SU-DHL-6 (cell line): ENCODE data around the gene SLC39A11.

Experiments
- H2AFZ ChIP-seq: fragments of 200-600 bp; sonication (generic); 2 replicates; pipeline ENCODE4 v1.6.1; 2014; ENCODE audit warnings: low read depth, mild to moderate bottlenecking, moderate library complexity, mixed read lengths, antibody characterized with exemption, low read length; ENCODE audit not compliant: severe bottlenecking
- H3F3A ChIP-seq: fragments of 200-600 bp; shearing (Covaris generic); 2 replicates; pipeline ENCODE4 v1.6.0; 2016; ENCODE audit warnings: antibody characterized with exemption, mild to moderate bottlenecking; ENCODE audit not compliant: insufficient read depth
- H3K27ac ChIP-seq: fragments of 200-600 bp; sonication (generic); 2 replicates; pipeline ENCODE4 v1.5.1; 2016; ENCODE audit warnings: low read depth, mild to moderate bottlenecking, low read length, moderate library complexity, mixed read lengths
- H3K27me3 ChIP-seq: fragments of 200-600 bp; sonication (generic), shearing (Covaris generic); 2 replicates; pipeline ENCODE4 v1.6.0; 2014; ENCODE audit warnings: mild to moderate bottlenecking, low read length
- H3K36me3 ChIP-seq: fragments of 200-600 bp; sonication (generic); 2 replicates; pipeline ENCODE4 v1.6.1; 2014; ENCODE audit warnings: mild to moderate bottlenecking, low read length, mixed read lengths
- H3K4me2 ChIP-seq: fragments of 300-600, 200-600 bp; shearing (Covaris generic), sonication (generic); 2 replicates; pipeline ENCODE4 v1.6.0; 2014; ENCODE audit warnings: low read length, low read depth, mild to moderate bottlenecking; ENCODE audit not compliant: poor library complexity, severe bottlenecking
- H3K4me3 ChIP-seq: fragments of 200-600 bp; sonication (generic); 2 replicates; pipeline ENCODE4 v1.5.1; 2014; ENCODE audit warnings: antibody characterized with exemption, low read length, mild to moderate bottlenecking, mixed read lengths; ENCODE audit not compliant: insufficient read depth, poor library complexity, severe bottlenecking
- H3K79me2 ChIP-seq: fragments of 200-600 bp; sonication (generic); 2 replicates; pipeline ENCODE4 v1.6.1; 2014; ENCODE audit warnings: mild to moderate bottlenecking, low read length, moderate library complexity; ENCODE audit not compliant: insufficient read depth
- H3K9ac ChIP-seq: fragments of 200-600 bp; sonication (generic); 2 replicates; pipeline ENCODE4 v1.7.0; 2014; ENCODE audit warnings: mild to moderate bottlenecking, low read length
- H3K9me2 ChIP-seq: fragments of 200-600 bp; sonication (generic); replicated peaks from 2 replicates; pipeline ENCODE4 v1.6.1; 2014; ENCODE audit warnings: low read length; ENCODE audit not compliant: insufficient read depth
- H3K9me3 ChIP-seq: fragments of 200-600 bp; sonication (generic); 2 replicates; pipeline ENCODE4 v1.6.1; 2014; ENCODE audit warnings: low read length, mixed read lengths; ENCODE audit not compliant: insufficient read depth
- H4K20me1 ChIP-seq: fragments of 200-600 bp; sonication (generic); 2 replicates; pipeline ENCODE4 v1.6.1; 2014; ENCODE audit warnings: low read depth, mild to moderate bottlenecking, antibody characterized with exemption, low read length, moderate library complexity, mixed read lengths
- CTCF ChIP-seq: fragments of 200-600 bp; sonication (generic); IDR thresholded peaks from one replicate; pipeline ENCODE4 v1.5.1; 2017; ENCODE audit warnings: antibody characterized with exemption, mild to moderate bottlenecking, low read length, moderate library complexity; ENCODE audit not compliant: insufficient read depth, poor library complexity, severe bottlenecking
- EZH2phosphoT487 ChIP-seq: fragments of 200-600 bp; sonication (generic), shearing (Covaris generic); conservative IDR thresholded peaks from 2 replicates; pipeline ENCODE4 v1.6.1; 2018; ENCODE audit warnings: mild to moderate bottlenecking, antibody characterized with exemption, low read length, moderate library complexity, mixed read lengths

Gene SLC39A11

DNA sequence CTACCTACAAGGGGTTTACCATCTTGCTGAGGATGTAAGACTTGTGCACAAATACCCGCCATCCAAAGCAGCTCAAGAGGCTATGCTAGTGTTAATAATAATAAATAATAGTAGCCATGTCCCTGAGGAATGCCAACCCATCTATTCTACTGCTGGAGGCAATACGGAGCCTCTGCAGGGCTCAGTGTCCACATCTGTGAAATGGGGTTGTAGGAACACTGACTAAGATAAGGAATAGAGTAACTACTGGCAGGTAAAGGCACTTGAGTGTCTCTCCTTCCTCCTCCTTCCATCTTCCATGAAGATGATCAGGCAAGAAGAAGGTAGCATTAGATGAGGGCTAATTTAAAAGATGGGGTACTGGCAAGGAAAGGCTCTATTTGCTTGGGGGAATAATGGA is 295.3 kb downstream of the SLC39A11 start:
- Histone ChIP-seq H4K20me1 (no peaks in the 10 kb centered on the region), H3K79me2 (no peaks in the 10 kb centered on the region), H3K4me2 (no peak overlapping the region), H3K9me2 (no peaks in the 10 kb centered on the region), H3K27ac (no peak overlapping the region), H3K36me3 (no peaks in the 10 kb centered on the region), H3F3A (no peaks in the 10 kb centered on the region), H2AFZ (no peak overlapping the region), H3K9me3 (no peaks in the 10 kb centered on the region), H3K9ac (no peak overlapping the region), H3K27me3 (no peaks in the 10 kb centered on the region), H3K4me3 (no peak overlapping the region)
- no peak for TF ChIP-seq EZH2phosphoT487
- no peak for TF ChIP-seq CTCF

GRCh38 chr17:72795941-72796340 is 296.5 kb downstream of the SLC39A11 start:
- Histone ChIP-seq H3K9me3 (no peaks in the 10 kb centered on the region), H3K27me3 (no peaks in the 10 kb centered on the region), H3K4me3 (no peak overlapping the region), H3K27ac (no peak overlapping the region), H3K9ac (no peak overlapping the region), H3K79me2 (no peaks in the 10 kb centered on the region), H3K4me2 (no peak overlapping the region), H2AFZ (no peak overlapping the region), H3F3A (no peaks in the 10 kb centered on the region), H4K20me1 (no peaks in the 10 kb centered on the region), H3K36me3 (no peaks in the 10 kb centered on the region), H3K9me2 (no peaks in the 10 kb centered on the region)
- no peak for TF ChIP-seq EZH2phosphoT487
- no peak for TF ChIP-seq CTCF

- H3K4me3 ChIP-seq, result no peak overlapping the region
- TF ChIP-seq CTCF (no peak), EZH2phosphoT487 (no peak)
- no peaks in the 10 kb centered on the region for H3K9me3 ChIP-seq
- no peaks in the 10 kb centered on the region for H3K9me2 ChIP-seq
- no peaks in the 10 kb centered on the region for H3K36me3 ChIP-seq
- H2AFZ ChIP-seq, result no peak overlapping the region
- no peak overlapping the region for H3K4me2 ChIP-seq
- no peaks in the 10 kb centered on the region for H3K27me3 ChIP-seq
- no peaks in the 10 kb centered on the region for H3F3A ChIP-seq
- H3K79me2 ChIP-seq, result no peaks in the 10 kb centered on the region
- H4K20me1 ChIP-seq, result no peaks in the 10 kb centered on the region
- no peak overlapping the region for H3K9ac ChIP-seq
- H3K27ac ChIP-seq, result no peak overlapping the region
Observed at GRCh38 chr17:72794152-72794551, 298.3 kb downstream of the SLC39A11 start.
